K562 (cell line): ENCODE data around the gene ARMC12. TPM values are rescaled to one million over a fixed set of nuclear protein-coding genes. Genes with fewer than 3 reads are reported as not detected.

Experiments
- MGA ChIP-seq: fragments of 450-650 bp; IDR thresholded peaks from 2 replicates; pipeline ENCODE4 v1.6.1; 2016; ENCODE audit warnings: mild to moderate bottlenecking, moderate library complexity
- polyA plus RNA-seq, 8 experiments: library from polyadenylated mRNA; depleted of rRNA in 4 of 8; stranded (reverse) in 5 of 8; unstranded in 3 of 8; fragments of >200 nt; fragmentation: Nextera tagmentation in 2 of 8; fragmentation: Illumina TruSeq in 1 of 8; extraction: Ambion mirVana in 2 of 8; extraction: Trizol in 1 of 8; gene quantifications; 2 replicates each; pipeline versions ENCODE4 v1.2.1 to v1.2.3, GENCODE V29; 2011 to 2014; ENCODE audit warnings: inconsistent platforms in 1 of 8, missing spikeins in 1 of 8
- total RNA-seq, 7 experiments: library from RNA; depleted of rRNA in 6 of 7; stranded (reverse); fragments of >200 nt in 6 of 7; fragmentation: Illumina TruSeq in 2 of 7; extraction: Trizol in 2 of 7; gene quantifications; 2 replicates each; pipeline versions ENCODE4 v1.2.1 to v1.2.3, GENCODE V29; 2011 to 2021; ENCODE audit warnings: low replicate concordance in 1 of 7

The ARMC12 gene
- total and polyA plus RNA-seq, 9 of the 15 experiments (the other 6 are each of a cell fraction or from before 2014, with no cell fraction given), result 0.09 to 0.58 (median 0.31) TPM; not detected in 3

DNA sequence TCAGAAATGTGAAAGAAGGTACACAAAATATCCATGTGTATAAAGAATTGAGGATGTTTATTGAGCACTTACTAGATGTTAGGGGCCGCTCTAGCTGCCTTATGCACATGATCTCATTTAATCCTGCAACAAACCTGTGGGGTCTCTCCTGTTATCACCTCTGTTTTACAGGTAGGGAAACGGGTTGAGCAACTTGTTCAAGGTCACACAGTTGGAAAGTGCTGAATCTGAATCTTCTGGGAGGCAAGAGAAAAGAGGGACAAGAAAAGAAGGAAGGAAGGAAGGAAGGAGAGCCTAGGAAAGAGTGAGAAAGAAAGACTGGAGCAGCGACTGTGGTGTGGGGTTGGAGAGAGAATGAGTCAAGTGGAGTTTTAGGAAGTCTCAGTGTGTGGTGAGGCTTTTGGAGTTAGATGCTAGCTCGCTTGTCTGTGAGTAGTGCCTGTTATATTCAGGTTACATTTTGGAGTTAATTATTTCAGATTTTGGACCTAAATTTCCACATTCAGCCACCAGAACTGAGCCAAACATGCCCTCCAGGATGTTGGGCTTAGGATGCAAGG is 51.7 kb downstream of the ARMC12 start (continued):
- no peak for TF ChIP-seq MGA
